Measurements from ENCODE around the gene CSAG1.
"Not testable (repeated sequence)": the region's sequence is repeated elsewhere in the genome, so short reads cannot be mapped to it uniquely, and the experiment has no call there.

The CSAG1 gene

DNA sequence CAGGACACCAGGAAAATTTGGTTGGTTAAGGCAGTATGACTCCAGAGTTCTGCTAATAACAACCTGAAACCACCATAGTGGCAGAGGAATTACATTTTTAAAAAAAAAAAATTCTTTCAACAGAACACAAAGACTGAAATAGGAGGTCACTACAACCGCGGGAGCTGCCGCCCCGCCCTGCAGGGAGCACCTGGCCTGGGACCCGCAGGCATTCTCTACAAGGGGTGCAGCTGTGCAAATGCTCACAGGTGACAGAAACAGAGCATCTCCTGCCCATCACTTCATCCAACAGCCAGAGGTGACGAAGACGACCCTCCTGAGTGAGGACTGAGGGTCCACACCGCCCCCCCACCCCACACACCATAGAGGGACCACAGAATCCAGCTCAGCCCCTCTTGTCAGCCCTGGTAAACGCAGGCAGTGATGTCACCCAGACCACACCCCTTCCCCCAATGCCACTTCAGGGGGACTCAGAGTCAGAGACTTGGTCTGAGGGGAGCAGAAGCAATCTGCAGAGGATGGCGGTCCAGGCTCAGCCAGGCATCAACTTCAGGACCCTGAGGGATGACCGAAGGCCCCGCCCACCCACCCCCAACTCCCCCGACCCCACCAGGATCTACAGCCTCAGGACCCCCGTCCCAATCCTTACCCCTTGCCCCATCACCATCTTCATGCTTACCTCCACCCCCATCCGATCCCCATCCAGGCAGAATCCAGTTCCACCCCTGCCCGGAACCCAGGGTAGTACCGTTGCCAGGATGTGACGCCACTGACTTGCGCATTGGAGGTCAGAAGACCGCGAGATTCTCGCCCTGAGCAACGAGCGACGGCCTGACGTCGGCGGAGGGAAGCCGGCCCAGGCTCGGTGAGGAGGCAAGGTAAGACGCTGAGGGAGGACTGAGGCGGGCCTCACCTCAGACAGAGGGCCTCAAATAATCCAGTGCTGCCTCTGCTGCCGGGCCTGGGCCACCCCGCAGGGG lies 35.3 kb downstream of the CSAG1 start, which contains the start of gene MAGEA3:
MAGEA3 (plus strand) TSS at position 843 of the 980 bp plus-strand sequence. CDS start 2,039 bp downstream, outside the sequence.
- DNase-seq = not testable (repeated sequence)

DNA sequence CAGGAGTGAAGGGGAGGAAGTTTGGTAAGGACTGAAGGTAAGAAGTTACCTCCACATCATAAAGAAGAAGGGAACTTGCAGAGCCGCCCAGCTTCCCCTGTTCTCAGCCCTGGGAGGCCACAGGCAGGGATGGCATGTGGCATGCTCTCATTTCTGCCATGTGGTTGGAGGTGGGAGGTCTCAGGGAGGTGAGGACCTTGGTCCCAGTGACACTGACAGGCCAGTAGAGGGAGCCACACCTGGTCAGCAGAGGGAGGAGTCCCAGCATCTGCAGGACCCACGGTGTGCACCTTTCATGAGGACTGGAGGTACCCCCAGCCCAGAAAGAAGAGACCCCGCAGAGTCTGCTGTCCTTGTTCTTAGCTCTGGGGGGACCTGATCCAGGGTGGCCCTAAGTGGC lies 52.5 kb downstream of the CSAG1 start:
- not testable (repeated sequence) for DNase-seq

All from activated CD4-positive, alpha-beta T cell treated with anti-CD3 and anti-CD28 coated beads, Interleukin-2, amount 50 U/mL, for 1 hour (primary cell).